HG03139 (cell line): ENCODE results near the gene PPP1CC.
"Not testable (repeated sequence)": the region's sequence is repeated elsewhere in the genome, so short reads cannot be mapped to it uniquely, and the experiment has no call there.

Experiments
- ATAC-seq: cut with Tn5 transposase; IDR thresholded peaks from one replicate; pipeline ENCODE4 v1.9.1; 2021; ENCODE audit not compliant: unreplicated experiment

Gene PPP1CC

DNA sequence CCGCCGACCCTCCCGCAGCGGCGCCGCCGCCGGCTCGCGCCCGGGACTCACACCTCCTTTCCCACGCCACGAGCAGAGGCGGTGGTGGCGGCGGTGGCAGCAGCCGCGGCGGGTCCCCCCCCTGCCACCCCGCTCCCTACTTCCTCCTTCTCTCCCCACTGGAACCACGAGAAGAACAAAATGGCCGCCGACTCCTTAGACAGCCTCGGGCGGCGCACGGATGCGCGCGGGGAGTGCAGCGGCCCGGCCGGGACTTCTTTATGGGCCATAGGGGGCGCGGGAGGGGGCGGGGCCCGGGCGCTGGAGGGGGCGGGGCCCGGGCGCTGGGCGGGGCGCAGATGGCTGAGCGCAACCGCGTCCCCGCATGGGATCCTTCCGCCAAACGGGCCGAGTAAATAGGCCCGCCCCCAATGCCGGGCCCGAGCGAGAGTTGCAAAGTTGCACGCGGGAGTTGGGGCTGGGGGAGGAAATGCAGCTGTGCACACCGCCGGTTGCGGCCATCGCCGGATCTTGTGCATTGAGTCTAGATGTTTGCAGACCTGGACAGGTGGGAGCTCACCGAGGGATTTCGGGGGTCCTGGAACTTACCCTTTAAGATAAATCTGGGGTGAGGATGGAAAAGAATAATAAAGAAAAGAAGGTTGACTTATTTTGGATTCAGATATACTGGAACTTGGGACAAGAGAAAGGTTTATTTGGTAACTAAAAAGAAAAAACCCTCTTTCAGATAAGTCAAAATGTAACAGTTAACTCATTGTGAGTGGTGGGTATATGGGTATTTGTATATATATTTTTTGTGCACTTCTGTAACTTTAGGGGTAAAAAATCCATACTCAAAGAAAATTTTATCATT is at the start of gene PPP1CC:
Gene PPP1CC (minus strand): TSS at position 174 of the 853 bp plus-strand sequence. CDS start 184 bp downstream, outside the sequence.
- ATAC-seq: peak; percentile 68

- no peak for ATAC-seq
These were observed 48.9 kb upstream of the PPP1CC start for GRCh38 chr12:110791589-110791988.

GRCh38 chr12:110790301-110790700 is 47.6 kb upstream of the PPP1CC start:
- no peak for ATAC-seq

- ATAC-seq: no peak
These were observed 43.3 kb upstream of the PPP1CC start for GRCh38 chr12:110786012-110786411.

DNA sequence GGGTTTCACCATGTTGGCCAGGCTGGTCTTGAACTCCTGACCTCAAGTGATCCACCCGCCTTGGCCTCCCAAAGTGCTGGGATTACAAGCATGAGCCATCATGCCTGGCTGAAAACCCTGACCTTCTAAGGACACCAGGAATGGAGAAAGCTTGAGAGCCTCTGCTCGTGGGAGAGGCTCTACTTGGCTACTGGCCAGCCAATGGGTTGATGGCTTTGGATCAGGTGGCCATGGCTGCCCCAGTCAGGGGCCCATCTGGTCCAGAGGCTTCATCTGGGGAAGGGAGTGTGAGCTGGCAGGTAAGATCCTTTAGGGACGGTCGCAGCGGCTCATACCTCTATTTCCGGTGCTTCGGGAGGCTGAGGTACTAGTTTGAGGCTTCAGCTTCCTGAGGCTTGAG is 42.5 kb upstream of the PPP1CC start:
- ATAC-seq: no peak

- ATAC-seq: no peak
These were observed 40.2 kb upstream of the PPP1CC start for GRCh38 chr12:110782922-110783321.

DNA sequence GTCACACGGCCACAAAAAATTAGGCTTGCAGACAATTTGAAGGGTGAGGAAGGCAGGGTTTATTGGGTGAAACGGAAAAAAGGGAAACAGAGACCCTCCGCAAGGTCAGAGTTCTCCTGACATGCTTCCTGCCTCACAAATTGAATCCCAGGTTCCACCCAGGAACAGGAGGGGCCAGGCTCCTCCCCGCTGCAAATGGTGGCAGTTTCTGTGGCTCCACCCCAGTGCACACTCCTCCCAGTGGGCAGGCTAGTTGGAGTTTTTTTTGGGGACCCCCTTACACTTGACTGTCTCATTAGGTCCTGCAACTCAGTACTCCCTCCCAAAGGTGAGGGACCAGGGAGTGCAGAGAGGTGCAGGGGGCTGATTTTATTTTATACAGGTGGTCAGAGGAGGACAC is 39.4 kb upstream of the PPP1CC start:
- ATAC-seq: no peak

GRCh38 chr12:110780448-110780847 is 37.8 kb upstream of the PPP1CC start:
- ATAC-seq: no peak

- ATAC-seq: no peak
These were observed 36.3 kb upstream of the PPP1CC start for GRCh38 chr12:110778833-110779577.

- peak; percentile 92 for ATAC-seq
These were observed 33.7 kb upstream of the PPP1CC start for GRCh38 chr12:110776410-110776809.

GRCh38 chr12:110775997-110776396 is 33.3 kb upstream of the PPP1CC start:
- ATAC-seq: no peak

GRCh38 chr12:110774824-110775223 is 32.1 kb upstream of the PPP1CC start:
- no peak for ATAC-seq

GRCh38 chr12:110768960-110769359 is 26.3 kb upstream of the PPP1CC start:
- ATAC-seq: no peak

GRCh38 chr12:110767863-110768262 is 25.2 kb upstream of the PPP1CC start:
- no peak for ATAC-seq

DNA sequence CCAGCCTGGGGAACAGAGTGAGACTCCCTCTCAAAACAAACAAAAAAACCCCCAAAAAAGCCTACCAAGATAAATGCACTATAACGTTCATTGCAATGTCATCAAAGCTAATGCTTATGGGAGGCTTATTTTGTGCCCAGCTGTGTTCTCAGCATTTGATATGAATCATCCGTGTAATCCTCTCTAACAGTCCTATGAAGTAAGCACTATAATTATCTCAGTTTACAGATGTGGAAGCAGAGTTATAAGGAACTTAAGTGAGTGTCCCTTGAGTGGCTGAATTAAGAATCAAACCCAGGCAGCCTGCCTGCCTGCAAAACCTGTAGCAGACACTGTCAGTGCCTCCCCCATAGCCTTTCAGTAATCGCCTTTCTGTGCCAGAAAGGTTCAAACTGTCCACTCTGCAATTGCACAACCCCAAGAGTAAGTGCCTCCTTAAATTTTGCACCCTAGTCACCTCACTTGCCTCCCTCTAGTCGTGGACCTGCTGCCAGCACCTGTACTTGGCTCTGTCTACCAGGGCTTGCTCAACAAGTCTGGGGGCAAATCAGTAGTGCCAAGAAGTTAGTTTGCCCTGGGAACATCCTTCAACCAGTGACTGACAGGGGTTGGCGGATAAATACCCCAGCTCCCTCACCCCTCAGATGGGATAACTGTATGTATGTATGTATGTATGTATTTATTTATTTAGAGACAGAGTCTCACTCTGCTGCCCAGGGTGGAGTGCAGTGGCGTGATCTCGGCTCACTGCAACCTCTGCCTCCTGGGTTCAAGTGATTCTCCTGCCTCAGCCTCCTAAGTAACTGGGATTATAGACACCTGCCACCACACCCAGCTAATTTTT is 23.8 kb upstream of the PPP1CC start:
- ATAC-seq: no peak

DNA sequence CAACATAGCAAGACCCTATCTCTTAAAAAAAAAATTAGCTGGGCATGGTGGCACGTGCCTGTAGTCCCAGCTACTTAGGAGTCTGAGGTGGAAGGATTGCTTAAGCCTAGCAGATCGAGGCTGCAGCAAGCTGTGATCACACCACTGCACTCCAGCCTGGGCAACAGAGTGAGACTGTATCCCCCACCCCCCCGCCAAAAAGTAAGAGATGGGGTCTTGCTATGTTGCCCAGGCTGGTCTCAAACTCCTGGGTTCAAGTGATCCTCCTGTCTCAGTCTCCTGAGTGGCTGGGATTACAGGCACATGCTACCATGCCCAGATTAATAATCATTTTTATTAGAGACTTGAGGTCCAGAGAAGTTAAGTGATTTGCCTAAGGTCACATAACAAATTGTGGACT is 22.9 kb upstream of the PPP1CC start:
- ATAC-seq: not testable (repeated sequence)

GRCh38 chr12:110765111-110765510 is 22.4 kb upstream of the PPP1CC start:
- no peak for ATAC-seq

- no peak for ATAC-seq
These were observed 20.9 kb upstream of the PPP1CC start for GRCh38 chr12:110763583-110763982.

- no peak for ATAC-seq
These were observed 20.2 kb upstream of the PPP1CC start for GRCh38 chr12:110762891-110763290.

DNA sequence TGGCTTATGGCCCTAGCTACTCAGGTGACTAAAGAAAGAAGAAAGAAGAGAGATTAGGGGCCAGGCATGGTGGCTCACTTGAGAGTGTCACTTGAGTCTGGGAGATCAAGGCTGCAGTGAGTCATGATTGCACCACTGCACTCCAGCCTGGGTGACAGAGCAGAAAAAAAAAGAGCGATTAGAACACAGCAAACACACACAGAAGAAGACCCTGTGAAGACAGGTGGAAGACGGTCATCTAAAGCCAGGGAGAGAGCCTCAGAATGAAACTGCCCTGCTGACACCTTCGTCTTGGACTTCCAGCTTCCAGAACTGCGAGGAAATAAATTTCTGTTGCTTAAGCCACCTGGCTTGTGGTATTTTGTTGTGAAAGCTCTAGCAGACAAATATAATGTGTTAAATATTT is 17.5 kb upstream of the PPP1CC start:
- ATAC-seq: no peak

GRCh38 chr12:110758922-110759321 is 16.2 kb upstream of the PPP1CC start:
- ATAC-seq: no peak
